Amniotic epithelial cell (primary cell): Measurements from ENCODE around the gene TNS1.

ENCODE experiments used
- DNase-seq: peaks from one replicate; pipeline ENCODE4 v3.0.0-alpha.2; 2010; ENCODE audit warnings: low read depth

Gene TNS1

DNA sequence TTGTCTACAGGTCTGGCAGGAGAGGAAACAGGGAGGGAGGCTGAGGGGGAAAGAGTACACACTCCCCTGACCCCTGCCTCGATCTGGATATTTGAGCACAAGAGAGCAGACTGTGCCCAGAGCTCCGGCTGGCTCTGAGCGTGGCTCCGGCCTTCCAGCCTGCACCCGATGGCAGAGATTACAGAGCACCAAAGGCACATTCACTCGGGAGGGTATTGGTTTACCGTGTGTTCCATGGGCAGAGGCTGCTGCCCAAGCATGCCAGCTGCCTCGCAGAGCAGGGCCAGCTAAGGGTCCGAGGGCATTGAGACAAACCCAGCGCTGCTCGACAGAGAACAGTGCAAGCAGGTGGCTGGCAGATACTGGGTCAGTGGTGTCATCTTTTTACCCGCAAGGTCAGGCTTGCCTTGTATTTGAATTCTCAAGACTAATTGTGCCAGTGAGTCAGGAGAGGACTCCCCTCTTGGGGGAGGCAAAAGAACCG is 132.2 kb downstream of the TNS1 start:
- no peak for DNase-seq

- peak; percentile 51 for DNase-seq
These were observed 133.9 kb downstream of the TNS1 start for GRCh38 chr2:217868911-217869334.

- DNase-seq: no peak
These were observed 134.4 kb downstream of the TNS1 start for GRCh38 chr2:217868265-217868892.

- DNase-seq: no peak
These were observed 136.3 kb downstream of the TNS1 start for GRCh38 chr2:217866457-217866856.

DNA sequence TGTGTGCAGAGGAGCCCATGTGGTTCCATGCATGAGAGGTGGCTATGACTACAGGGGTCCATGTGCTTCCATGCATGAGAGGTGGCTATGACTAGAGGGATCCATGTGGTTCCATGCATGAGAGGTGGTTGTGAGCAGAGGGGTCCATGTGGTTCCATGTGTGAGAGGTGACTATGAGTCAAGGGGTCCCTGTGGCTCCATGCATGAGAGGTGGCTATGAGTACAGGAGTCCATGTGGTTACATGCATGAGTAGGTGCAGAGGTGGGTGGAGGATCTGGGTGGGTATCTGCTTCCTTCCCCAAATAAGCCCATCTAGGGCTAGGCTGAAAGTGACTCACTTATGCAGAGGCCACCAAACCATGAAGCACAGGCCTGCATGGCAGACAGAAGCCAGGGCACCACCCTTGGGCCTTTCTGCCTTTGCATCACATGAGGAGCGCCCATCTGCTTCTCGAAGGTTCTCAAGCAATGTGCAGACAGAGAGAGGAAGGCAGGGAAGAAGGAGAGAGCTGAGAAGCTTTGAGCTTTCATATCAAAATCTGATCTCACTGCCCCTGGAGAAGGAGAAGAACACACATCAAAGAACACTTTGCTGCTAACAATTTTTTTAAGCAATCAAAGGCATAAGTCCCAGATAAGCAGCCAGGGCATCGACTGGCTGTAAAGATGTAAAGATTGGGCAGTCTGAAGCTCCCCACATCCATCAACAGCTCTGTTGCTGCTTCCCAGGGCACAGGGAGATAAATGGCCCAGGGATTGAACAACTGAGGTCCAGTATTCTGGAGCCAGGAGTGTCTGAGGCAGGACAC is 137.6 kb downstream of the TNS1 start:
- no peak for DNase-seq

DNA sequence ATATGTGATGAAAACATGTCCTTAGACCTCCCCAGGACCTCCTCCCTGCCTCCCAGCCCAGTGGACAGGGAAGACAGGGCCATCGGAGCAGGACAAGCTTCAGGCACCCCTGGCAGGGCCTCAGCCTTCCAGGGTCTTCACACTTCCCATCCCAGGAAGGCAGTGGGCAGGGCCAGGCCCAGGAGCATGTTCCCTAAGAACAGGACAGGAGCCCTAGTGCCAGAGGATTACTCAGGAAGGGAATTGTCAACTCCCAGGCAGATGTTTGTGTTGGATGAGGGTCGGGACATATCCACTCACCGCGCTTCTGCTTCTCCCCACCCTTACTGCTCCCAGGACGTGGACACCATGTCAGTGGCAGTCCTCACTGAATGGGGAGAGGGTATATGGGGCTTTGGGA is 138.9 kb downstream of the TNS1 start:
- DNase-seq: no peak

DNA sequence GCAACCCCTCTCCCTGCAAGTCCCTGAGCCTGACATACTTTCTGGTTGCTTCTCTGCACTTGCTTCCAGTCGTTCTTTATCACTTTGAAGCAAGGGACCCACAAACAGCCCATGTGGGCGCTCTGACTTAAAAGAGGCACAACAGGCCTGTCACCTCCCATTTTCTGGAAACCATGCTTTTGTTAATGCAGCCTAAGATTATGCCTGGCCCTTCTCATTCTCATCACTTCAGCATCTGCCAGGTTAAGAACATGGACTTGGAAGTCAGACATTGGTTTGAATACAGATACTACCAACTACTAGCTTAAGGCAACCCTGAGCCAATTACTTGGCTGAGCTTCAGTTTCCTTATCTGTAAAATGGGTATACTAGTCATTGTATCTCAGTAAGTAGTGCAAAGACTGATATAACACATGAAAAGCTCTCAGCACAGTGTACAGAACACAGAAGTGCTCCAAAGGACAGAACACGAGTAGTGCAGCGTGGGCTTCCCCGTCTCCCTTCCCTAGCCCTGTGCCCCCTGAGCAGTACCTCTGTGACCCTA is 141.4 kb downstream of the TNS1 start:
- DNase-seq: no peak

DNA sequence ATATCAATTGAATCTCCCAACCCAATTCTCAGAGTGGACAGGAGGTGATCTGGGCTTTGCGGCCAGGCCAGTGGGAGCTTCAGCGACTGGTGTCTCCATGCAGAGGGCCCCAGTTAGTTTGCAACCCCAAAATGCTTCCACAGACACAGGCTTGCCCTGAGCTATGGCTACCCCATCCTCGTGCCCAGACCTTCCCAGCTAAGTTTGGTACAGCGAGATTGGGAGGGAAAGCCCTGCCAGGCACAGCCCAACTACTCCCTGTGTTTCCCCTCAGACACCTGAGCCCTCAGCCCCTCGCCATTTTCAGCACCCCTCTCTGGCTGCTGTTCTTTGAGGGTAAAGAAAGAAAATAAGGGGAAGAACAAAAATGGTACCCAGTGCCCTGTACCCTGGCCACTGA is 142.9 kb downstream of the TNS1 start:
- DNase-seq: no peak

DNA sequence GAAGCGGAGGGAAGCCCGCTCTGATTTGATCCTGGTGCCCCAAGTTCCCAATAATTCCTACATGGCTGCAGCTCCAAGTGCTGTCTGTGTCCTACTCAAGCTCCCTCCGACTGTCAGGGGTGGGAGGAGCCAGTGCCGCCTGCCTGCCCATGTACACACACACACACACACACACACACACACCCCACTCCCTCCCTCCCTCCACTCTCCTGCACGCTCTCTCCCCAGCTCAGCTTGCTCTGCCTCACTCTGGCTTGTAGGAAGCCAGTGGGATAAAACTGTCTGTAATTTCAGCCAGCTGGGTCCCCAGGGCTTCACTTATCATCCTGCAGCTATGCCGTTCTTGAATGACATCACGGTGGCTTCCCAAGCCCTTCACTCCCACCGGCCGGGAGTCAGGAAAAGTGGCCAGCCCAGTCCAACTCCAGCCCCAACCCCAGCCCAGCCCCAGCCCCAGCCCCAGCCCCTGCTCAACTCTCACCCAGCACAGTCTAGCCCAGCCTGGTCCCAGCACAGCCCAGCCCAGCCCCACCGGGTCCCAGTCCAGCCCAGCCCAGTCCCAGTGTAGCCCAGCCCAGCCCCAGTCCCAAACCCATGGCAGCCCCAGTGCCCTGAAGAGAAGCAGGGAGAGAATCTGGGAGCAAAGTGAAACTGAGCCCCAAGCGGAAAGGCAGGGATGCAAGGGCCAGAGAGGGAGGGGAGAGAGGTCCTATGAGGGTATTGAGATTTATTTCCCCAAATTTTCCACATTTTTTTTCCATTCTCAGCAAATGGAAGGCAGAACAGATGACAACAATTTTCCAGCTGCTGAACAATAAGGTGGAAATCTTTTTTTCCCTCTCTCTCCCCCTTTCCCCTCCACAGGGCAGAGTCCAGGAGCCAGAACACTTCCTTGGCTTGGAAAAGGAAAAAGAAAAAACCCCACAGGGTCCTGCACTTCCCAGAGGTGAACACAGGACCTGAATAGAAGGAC is 144.0 kb downstream of the TNS1 start:
- DNase-seq: peak; percentile 71

DNA sequence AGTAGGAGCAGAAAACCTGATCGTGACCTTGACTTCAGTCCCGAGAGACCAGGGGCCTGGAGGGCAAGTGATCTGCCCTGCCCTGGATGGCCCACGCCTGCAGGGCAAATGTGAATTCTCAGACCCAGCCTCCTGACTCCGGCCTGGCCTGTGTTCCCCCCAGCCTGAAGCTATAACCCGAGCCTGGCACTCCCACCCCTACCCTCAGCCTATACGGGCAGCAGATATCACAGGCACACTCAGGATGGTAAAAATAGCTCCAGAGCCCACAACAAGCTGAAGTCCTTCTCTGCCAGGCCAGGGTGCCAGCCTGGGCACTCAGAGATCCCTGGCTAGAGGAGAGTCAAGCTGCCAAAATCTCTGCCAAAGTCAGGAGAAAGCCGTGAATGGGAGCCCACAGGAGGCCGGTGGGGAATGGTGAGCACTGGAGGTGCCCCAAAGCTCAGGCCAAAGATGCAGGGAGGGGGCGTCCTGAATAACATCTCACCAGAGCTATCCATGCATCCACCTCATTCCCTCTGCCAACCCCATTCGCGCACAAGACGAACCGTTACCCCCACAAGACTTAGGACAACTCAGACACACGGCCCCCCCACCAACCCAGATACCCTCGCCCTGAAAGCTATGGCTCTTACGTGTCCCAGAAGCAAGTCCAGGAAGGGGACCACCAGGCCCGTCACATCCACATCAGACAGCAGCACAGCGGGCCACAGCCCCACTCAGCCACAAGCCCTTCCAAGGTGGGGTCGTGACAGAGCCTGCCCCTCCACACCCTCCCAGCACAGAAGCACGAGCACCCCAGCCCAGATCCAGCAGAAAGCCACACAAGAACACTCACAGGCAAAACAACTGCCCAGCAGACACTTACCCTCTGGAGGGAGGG is 144.9 kb downstream of the TNS1 start:
- no peak for DNase-seq

DNA sequence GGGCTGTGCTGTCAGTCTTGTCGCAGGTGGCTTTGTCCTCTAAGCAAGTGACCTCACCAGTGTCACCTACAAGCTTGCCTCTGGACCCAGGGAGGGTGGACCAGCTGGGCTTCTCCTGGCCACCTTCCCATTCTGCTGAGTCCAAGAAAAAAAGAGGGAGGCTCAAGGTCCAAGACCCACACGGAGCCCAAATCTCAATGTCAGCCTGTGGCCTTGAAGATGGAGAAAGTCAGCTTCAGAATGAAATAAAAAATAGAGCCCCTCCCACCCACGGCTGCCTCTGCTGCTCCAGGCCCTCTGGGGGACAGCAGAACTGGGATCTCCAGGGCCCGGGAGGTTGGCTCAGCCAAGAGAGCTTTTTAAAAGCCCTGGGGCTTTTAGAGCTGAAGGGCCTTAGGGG is 145.9 kb downstream of the TNS1 start:
- DNase-seq: no peak

DNA sequence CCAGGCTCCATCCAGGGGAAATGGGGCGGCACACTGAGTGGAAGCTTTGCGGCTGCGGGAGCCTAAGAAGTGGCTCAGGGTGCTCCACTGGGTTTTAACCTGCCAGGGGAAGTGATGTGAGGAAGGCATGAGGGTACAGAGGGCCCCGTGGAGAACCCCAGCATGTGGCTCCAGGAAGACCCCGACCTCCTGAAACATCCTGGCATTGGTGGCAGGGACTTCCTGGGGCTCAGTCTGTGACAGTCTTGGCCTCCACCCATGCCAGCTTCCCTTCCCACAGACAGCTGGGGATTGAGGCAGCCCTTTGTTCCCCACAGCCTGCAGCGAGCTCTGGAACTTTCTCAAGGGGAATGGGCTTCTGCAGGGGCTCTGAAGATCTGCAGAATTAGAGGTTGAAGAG is 146.6 kb downstream of the TNS1 start:
- DNase-seq: no peak

DNA sequence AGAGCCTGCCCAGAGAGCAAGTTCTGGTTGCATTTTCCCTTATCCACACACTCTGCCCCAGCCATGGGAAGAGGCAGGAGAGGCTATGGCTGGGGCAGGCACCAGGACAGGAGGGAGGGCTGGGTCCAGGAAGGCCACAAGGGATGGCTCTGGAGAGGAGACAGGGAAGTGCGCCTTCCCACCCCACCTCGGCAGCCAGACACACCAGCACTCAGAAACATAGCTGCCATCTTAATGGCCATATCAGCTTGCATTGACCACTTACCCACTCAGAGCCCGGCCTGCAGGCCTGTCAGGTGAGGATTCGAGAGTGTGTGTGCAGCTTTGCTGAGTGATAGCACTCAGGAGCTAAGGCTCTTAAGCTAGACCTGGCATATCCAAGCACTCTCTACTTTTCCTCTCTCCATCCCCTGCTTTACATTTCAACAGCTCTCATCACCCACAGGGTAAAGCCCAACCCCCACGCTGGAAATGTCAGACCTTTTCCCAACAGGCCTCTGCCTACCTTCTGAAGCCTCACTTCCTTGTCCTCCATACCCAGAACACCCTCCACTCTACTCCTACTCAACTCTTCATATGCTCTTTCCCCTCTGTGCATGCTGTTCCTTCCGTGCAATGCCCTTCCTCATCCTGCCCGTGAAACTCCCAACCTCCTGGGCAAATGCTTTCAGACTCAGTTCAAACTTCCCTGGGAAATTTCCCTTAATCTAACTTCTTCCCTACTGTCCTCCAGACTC is 147.9 kb downstream of the TNS1 start:
- no peak for DNase-seq

- DNase-seq: no peak
These were observed 148.8 kb downstream of the TNS1 start for GRCh38 chr2:217853961-217854360.

DNA sequence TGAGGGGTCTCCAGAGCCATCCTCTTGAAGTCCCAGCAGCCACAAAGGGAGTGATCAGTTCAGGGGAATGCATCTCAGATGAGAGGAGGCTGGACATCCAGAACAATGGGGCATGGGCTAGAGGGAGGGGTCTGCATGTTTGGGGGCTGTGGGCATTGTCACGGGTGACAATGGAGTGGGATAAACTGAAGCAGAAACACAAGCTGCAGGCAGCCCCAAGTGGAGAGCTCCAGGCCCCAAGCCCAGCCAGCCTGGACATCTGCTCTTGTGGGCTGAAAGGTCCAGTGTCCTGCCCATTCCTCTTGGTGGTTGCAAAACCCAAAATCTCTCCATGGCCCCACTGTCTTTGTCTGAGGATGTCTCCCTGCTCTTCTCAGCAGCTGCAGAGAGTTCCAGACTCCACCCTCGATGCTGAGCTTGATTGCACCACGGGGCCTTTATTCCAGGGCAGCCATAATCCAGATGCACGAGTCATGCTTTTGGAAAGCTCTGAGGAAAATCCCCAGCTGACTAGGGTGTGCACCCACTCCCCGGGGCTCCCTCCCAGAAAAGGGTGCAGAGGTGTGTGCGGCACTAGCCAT is 149.4 kb downstream of the TNS1 start:
- peak; percentile 45 for DNase-seq

DNA sequence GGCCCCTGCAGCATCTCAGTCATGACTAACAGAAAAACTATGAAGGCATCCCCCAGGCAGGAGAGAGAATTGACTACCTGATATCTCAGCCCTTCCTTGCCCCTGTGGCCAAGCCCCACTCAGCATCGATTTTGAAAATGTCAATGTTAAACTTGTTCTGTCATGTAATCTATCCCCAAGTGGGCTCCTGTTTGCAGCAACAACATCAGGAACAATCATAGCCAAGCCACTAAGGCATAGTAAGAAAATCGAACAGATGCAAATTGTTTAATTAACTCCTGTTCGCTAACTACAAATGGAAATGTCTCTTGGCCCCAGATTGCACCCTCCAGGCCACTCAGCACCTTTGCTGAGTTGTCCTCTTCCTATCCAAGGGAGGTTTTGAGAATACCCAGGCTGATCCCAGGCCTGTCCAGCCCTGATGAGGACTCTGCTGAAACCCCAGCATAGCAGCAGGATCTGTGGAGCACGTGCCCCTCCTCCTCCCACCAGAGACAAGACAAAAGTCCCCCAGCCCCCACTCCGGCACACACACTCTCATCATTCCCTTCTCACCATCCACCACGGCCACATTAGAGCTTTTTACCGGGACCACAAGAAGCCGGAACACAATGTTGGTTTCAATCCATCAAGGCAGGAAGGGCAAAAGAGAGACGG is 150.1 kb downstream of the TNS1 start:
- DNase-seq: no peak

DNA sequence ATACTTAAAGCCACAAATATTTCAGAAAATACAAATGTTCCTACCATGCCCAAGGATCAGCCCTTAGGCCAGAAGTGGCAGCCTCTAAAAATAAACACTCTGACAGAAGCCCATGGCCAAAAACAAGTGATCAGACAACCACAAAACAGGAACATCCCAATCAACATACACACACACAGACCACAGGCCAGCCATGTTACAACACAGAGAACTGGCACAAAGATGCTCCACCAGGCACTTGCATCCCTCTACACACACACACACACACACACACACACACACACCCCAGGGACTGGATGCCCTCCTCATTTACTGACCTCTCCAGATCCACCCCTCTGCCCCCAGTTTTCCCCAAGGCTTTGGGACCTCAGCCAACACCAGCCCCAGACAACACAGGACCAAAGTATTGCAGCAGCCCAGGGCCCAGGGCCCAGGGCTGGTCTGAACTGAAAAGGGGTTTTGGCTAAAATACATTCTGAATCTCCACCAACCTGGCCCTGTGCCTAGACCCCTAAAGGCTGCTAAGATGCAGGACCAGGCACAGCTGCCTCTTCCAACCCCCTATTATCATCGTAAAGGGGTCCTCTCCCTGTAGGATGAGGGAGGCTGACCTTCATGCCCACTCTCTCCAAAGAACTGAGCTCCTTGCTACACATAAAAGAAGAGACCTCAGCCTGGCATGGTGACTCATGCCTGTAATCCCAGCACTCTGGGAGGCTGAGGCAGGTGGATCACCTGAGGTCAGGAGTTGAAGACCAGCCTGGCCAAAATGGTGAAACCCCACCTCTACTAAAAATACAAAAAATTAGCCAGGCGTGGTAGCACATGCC is 151.4 kb downstream of the TNS1 start:
- DNase-seq: peak; percentile 74

- no peak for DNase-seq
These were observed 153.4 kb downstream of the TNS1 start for GRCh38 chr2:217849154-217849975.
